Nephron progenitor cell (in vitro differentiated cells): ENCODE results near the gene PNPO.

ENCODE experiments used
- DNase-seq: peaks from one replicate; pipeline ENCODE4 v3.0.0; 2021
- H3K27ac Mint-ChIP-seq: 2 replicates; pipeline ENCODE4 v1.8.0; 2021; ENCODE audit warnings: mild to moderate bottlenecking, moderate library complexity, mixed read lengths
- H3K27me3 Mint-ChIP-seq: 2 replicates; pipeline ENCODE4 v1.8.0; 2021; ENCODE audit warnings: mild to moderate bottlenecking, low read depth, mixed read lengths; ENCODE audit not compliant: poor library complexity
- H3K36me3 Mint-ChIP-seq: 2 replicates; pipeline ENCODE4 v1.8.0; 2021; ENCODE audit warnings: low read depth, mixed read lengths
- H3K4me1 Mint-ChIP-seq: 2 replicates; pipeline ENCODE4 v1.8.0; 2021; ENCODE audit warnings: mixed read lengths
- H3K4me3 Mint-ChIP-seq: 2 replicates; pipeline ENCODE4 v1.8.0; 2021; ENCODE audit warnings: mild to moderate bottlenecking, moderate library complexity, mixed read lengths
- H3K9me3 Mint-ChIP-seq: 2 replicates; pipeline ENCODE4 v1.8.0; 2021; ENCODE audit warnings: mild to moderate bottlenecking, moderate library complexity, mixed read lengths
- CTCF ChIP-seq: fragments of 200-600 bp; sonication (generic); IDR thresholded peaks from 2 replicates; pipeline ENCODE4 v1.5.0; 2021; ENCODE audit warnings: antibody characterized with exemption

PNPO gene

GRCh38 chr17:47975189-47975822 is 33.9 kb downstream of the PNPO start:
- Mint-ChIP-seq H3K36me3 (peaks cover 58% of the 10 kb centered on the region), H3K27ac (no peak overlapping the region), H3K4me3 (no peak overlapping the region), H3K27me3 (peaks cover 10% of the 10 kb centered on the region), H3K9me3 (no peaks in the 10 kb centered on the region), H3K4me1 (peaks cover 49% of the 10 kb centered on the region)
- no peak for TF ChIP-seq CTCF
- DNase-seq = no peak

DNA sequence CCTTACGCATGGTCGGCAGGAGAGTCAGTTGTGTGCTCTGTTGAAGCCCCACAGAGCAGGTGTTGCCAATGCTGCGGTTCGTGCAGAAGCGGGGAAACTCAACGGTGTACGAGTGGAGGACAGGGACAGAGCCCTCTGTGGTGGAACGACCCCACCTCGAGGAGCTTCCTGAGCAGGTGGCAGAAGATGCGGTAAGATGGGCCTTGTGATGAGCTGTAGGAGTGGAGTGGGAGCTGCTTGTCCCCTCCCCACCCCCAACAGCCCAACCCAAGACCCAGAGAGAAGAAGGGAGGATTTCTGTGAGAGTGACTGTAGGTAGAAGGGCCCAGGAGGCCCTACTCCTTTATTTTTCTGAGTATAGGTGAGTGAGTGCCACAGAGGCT is 34.4 kb downstream of the PNPO start:
- H3K27ac Mint-ChIP-seq = no peak overlapping the region
- peaks cover 11% of the 10 kb centered on the region for H3K27me3 Mint-ChIP-seq
- no peak for TF ChIP-seq CTCF
- no peak overlapping the region for H3K4me3 Mint-ChIP-seq
- peaks cover 49% of the 10 kb centered on the region for H3K4me1 Mint-ChIP-seq
- DNase-seq = no peak
- peaks cover 63% of the 10 kb centered on the region for H3K36me3 Mint-ChIP-seq
- no peaks in the 10 kb centered on the region for H3K9me3 Mint-ChIP-seq

GRCh38 chr17:47978324-47978723 is 37.0 kb downstream of the PNPO start:
- Mint-ChIP-seq H3K4me1 (peaks cover 56% of the 10 kb centered on the region), H3K36me3 (peaks cover 65% of the 10 kb centered on the region), H3K9me3 (no peaks in the 10 kb centered on the region), H3K27ac (no peak overlapping the region), H3K27me3 (peaks cover 11% of the 10 kb centered on the region), H3K4me3 (no peak overlapping the region)
- peak; percentile 80 for DNase-seq
- TF ChIP-seq CTCF = peak; percentile 74

DNA sequence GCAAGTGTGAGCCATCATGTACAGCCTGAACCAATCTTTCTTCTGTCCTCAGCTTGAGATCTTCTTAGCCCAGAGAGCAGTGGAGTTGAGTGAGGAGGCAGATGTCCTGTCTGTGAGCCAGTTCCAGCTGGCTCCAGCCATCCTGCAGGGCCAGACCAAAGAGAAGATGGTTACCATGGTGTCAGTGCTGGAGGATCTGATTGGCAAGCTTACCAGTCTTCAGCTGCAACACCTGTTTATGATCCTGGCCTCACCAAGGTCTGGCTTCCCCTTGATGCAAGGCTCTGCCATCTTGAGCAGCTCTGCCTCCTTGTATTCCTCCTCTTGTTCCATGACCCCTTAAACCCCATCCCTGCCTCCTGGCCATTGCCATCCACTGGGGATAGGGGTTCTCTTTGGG is 39.2 kb downstream of the PNPO start:
- Mint-ChIP-seq H3K9me3 (no peaks in the 10 kb centered on the region), H3K36me3 (peaks cover 60% of the 10 kb centered on the region), H3K27me3 (peaks cover 11% of the 10 kb centered on the region), H3K4me3 (no peak overlapping the region), H3K4me1 (peaks cover 52% of the 10 kb centered on the region), H3K27ac (no peak overlapping the region)
- no peak for TF ChIP-seq CTCF
- no peak for DNase-seq

- no peak overlapping the region for H3K27ac Mint-ChIP-seq
- peaks cover 60% of the 10 kb centered on the region for H3K36me3 Mint-ChIP-seq
- H3K4me1 Mint-ChIP-seq = peaks cover 58% of the 10 kb centered on the region
- H3K4me3 Mint-ChIP-seq = no peak overlapping the region
- DNase-seq = no peak
- no peak for TF ChIP-seq CTCF
- H3K27me3 Mint-ChIP-seq = peaks cover 15% of the 10 kb centered on the region
- no peaks in the 10 kb centered on the region for H3K9me3 Mint-ChIP-seq
Measured at GRCh38 chr17:47981462-47981861, 40.1 kb downstream of the PNPO start.

- no peak for TF ChIP-seq CTCF
- no peak for DNase-seq
- Mint-ChIP-seq H3K4me3 (no peak overlapping the region), H3K36me3 (peaks cover 57% of the 10 kb centered on the region), H3K27me3 (peaks cover 17% of the 10 kb centered on the region), H3K27ac (no peak overlapping the region), H3K4me1 (peaks cover 65% of the 10 kb centered on the region), H3K9me3 (no peaks in the 10 kb centered on the region)
Measured at GRCh38 chr17:47982091-47982617, 40.8 kb downstream of the PNPO start.
